Measurements from ENCODE around the gene NFE2L1. TPM values are rescaled to one million over a fixed set of nuclear protein-coding genes. Genes with fewer than 3 reads are reported as not detected.

NFE2L1 gene
- total and polyA plus RNA-seq, 9 of the 15 experiments (the other 6 are each of a cell fraction or from before 2014, with no cell fraction given), result 2.0 to 68.6 (median 39.7) TPM

DNA sequence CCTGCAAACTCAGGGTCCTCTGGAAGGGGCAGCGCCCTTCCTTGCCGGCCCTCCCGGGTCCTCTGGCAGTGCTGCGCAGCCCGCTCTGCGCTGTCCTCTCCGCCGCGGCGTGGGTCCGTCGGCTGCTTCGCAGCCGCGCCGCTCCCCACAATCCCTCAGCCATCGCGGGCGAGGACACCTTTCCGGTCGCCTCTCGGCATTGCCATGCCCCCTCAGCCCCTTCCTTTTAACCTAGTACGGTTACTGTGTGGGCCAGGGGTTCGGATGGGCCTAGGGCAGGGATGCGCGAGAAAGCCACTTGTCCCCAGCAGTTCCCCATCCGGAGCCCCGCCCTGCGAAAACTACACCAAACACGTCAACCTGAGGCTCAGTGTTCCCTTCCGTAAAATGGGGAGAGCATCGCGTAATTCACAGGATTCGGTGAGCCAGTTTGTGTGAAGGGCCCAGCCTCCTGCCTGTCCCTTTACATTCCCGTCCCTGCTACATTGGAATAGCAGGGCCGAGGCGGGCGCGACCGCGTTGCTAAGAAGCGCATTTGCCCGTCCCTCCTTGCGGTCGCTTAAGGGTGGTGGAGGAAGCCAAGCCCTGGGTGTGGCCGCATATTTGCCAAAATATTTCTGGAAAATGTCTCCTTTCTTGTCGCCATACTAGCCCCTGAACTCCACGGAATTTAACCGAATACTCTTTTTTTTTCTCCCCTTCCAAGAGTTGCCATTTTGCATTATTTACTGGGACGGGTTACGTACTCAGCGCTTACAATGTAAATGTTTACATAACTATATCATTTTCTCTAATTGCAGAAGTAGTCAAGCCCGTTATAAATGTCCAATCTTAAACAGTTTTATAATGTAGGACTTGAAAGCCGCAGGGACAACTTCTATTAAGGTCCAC, 23.8 kb upstream of the NFE2L1 start (continued):
- TF ChIP-seq FOSL1 (tag; conservative IDR thresholded peaks at IDR 0.05), result peak; percentile 16; the same call in 1 of the 2 replicates
- TF ChIP-seq, protein P1, sequence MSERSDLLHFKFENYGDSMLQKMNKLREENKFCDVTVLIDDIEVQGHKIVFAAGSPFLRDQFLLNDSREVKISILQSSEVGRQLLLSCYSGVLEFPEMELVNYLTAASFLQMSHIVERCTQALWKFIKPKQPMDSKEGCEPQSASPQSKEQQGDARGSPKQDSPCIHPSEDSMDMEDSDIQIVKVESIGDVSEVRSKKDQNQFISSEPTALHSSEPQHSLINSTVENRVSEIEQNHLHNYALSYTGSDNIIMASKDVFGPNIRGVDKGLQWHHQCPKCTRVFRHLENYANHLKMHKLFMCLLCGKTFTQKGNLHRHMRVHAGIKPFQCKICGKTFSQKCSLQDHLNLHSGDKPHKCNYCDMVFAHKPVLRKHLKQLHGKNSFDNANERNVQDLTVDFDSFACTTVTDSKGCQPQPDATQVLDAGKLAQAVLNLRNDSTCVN (CRISPR knock-in tag; IDR thresholded peaks at IDR 0.05), result no peak
- no peak for TF ChIP-seq ZNF445 (CRISPR knock-in tag; IDR thresholded peaks at IDR 0.05; ENCODE audit: low read depth)
- TF ChIP-seq E2F1 (CRISPR knock-in tag; IDR thresholded peaks at IDR 0.05), result 0 out of 2 replicates have a peak, but pooled peaks have one; percentile 30
- no peak for TF ChIP-seq ZNF174 (CRISPR knock-in tag; IDR thresholded peaks at IDR 0.05)
- TF ChIP-seq GATA2 (CRISPR knock-in tag; IDR thresholded peaks at IDR 0.05), result no peak
- TF ChIP-seq, protein P2, sequence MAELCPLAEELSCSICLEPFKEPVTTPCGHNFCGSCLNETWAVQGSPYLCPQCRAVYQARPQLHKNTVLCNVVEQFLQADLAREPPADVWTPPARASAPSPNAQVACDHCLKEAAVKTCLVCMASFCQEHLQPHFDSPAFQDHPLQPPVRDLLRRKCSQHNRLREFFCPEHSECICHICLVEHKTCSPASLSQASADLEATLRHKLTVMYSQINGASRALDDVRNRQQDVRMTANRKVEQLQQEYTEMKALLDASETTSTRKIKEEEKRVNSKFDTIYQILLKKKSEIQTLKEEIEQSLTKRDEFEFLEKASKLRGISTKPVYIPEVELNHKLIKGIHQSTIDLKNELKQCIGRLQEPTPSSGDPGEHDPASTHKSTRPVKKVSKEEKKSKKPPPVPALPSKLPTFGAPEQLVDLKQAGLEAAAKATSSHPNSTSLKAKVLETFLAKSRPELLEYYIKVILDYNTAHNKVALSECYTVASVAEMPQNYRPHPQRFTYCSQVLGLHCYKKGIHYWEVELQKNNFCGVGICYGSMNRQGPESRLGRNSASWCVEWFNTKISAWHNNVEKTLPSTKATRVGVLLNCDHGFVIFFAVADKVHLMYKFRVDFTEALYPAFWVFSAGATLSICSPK (IDR thresholded peaks at IDR 0.05; ENCODE audit: borderline replicate concordance), result no peak
- TF ChIP-seq, protein P3, sequence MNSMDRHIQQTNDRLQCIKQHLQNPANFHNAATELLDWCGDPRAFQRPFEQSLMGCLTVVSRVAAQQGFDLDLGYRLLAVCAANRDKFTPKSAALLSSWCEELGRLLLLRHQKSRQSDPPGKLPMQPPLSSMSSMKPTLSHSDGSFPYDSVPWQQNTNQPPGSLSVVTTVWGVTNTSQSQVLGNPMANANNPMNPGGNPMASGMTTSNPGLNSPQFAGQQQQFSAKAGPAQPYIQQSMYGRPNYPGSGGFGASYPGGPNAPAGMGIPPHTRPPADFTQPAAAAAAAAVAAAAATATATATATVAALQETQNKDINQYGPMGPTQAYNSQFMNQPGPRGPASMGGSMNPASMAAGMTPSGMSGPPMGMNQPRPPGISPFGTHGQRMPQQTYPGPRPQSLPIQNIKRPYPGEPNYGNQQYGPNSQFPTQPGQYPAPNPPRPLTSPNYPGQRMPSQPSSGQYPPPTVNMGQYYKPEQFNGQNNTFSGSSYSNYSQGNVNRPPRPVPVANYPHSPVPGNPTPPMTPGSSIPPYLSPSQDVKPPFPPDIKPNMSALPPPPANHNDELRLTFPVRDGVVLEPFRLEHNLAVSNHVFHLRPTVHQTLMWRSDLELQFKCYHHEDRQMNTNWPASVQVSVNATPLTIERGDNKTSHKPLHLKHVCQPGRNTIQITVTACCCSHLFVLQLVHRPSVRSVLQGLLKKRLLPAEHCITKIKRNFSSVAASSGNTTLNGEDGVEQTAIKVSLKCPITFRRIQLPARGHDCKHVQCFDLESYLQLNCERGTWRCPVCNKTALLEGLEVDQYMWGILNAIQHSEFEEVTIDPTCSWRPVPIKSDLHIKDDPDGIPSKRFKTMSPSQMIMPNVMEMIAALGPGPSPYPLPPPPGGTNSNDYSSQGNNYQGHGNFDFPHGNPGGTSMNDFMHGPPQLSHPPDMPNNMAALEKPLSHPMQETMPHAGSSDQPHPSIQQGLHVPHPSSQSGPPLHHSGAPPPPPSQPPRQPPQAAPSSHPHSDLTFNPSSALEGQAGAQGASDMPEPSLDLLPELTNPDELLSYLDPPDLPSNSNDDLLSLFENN (IDR thresholded peaks at IDR 0.05; ENCODE audit: low read depth in 2 of 2, low read length in 2 of 2), result no peak
- no peak for TF ChIP-seq HSF4 (CRISPR knock-in tag; IDR thresholded peaks at IDR 0.05; ENCODE audit: borderline replicate concordance)
- TF ChIP-seq NFXL1 (CRISPR knock-in tag; IDR thresholded peaks at IDR 0.05), result no peak
- peak; percentile 28; the same call in 1 of the 2 replicates for TF ChIP-seq EP400 (IDR thresholded peaks at IDR 0.05)
- no peak for TF ChIP-seq DMBX1 (CRISPR knock-in tag; IDR thresholded peaks at IDR 0.05; ENCODE audit: borderline replicate concordance)
- no peak for TF ChIP-seq ATF1 (CRISPR knock-in tag; IDR thresholded peaks at IDR 0.05)
- TF ChIP-seq ATF1 (tag; IDR thresholded peaks at IDR 0.05), result peak; percentile 78
